K562 (cell line): ENCODE results near the gene SCG2. TPM values are rescaled to one million over a fixed set of nuclear protein-coding genes. Genes with fewer than 3 reads are reported as not detected.

Experiments used
- ATF1 ChIP-seq, 2 experiments: fragments of 450-650 bp in 1 of 2; IDR thresholded peaks; 2 replicates each; pipeline ENCODE4 v1.6.1; 2016; ENCODE audit warnings: missing compliant biosample characterization in 1 of 2, missing genetic modification characterization in 1 of 2
- BDP1 ChIP-seq: IDR thresholded peaks from 3 replicates; pipeline ENCODE4 v1.6.1; 2011; ENCODE audit not compliant: insufficient read length, insufficient read depth
- CBX2 ChIP-seq: fragments of 200-600 bp; sonication (generic); IDR thresholded peaks from one replicate; pipeline ENCODE4 v1.6.1; 2012; ENCODE audit warnings: mild to moderate bottlenecking, low read length, inconsistent platforms; ENCODE audit not compliant: insufficient read depth, poor library complexity, severe bottlenecking
- HDAC8 ChIP-seq: fragments of 450-650 bp; IDR thresholded peaks from 2 replicates; pipeline ENCODE4 v1.6.1; 2016; ENCODE audit warnings: mild to moderate bottlenecking, missing genetic modification characterization, moderate library complexity, missing compliant biosample characterization
- POLR2AphosphoS2 ChIP-seq: IDR thresholded peaks from 2 replicates; pipeline ENCODE4 v1.6.1; 2012; ENCODE audit warnings: low read length, improper control_type of control experiment
- PURB ChIP-seq: sonication (generic); formaldehyde crosslinking; IDR thresholded peaks from 2 replicates; pipeline ENCODE4 v1.9.0; 2021; ENCODE audit warnings: low read depth, mild to moderate bottlenecking, missing genetic modification reagents
- RCOR1 ChIP-seq, 2 experiments: IDR thresholded peaks; 2 replicates each; pipeline ENCODE4 v1.6.1; 2012; ENCODE audit warnings: low read depth in 2 of 2, low read length in 2 of 2, borderline replicate concordance in 1 of 2, improper control_type of control experiment in 1 of 2
- SMAD3 ChIP-seq: fragments of 450-650 bp; formaldehyde crosslinking; conservative IDR thresholded peaks from 2 replicates; pipeline ENCODE4 v1.4.0; 2020; ENCODE audit warnings: mild to moderate bottlenecking
- STAG1 ChIP-seq: sonication (generic); formaldehyde crosslinking; IDR thresholded peaks from 2 replicates; pipeline ENCODE4 v1.5.0; 2020; ENCODE audit warnings: missing genetic modification reagents, borderline replicate concordance
- ZNF274 ChIP-seq: IDR thresholded peaks from 2 replicates; pipeline ENCODE4 v1.6.1; 2011; ENCODE audit warnings: low read depth, mild to moderate bottlenecking, low read length, moderate library complexity, borderline replicate concordance
- ZNF408 ChIP-seq: fragments of 250-450 bp; sonication (Bioruptor Pico); IDR thresholded peaks from 2 replicates; pipeline ENCODE4 v1.4.0; 2020; ENCODE audit warnings: low read depth, mild to moderate bottlenecking, moderate library complexity
- polyA plus RNA-seq, 8 experiments: library from polyadenylated mRNA; depleted of rRNA in 4 of 8; stranded (reverse) in 5 of 8; unstranded in 3 of 8; fragments of >200 nt; fragmentation: Nextera tagmentation in 2 of 8; fragmentation: Illumina TruSeq in 1 of 8; extraction: Ambion mirVana in 2 of 8; extraction: Trizol in 1 of 8; gene quantifications; 2 replicates each; pipeline versions ENCODE4 v1.2.1 to v1.2.3, GENCODE V29; 2011 to 2014; ENCODE audit warnings: inconsistent platforms in 1 of 8, missing spikeins in 1 of 8
- total RNA-seq, 7 experiments: library from RNA; depleted of rRNA in 6 of 7; stranded (reverse); fragments of >200 nt in 6 of 7; fragmentation: Illumina TruSeq in 2 of 7; extraction: Trizol in 2 of 7; gene quantifications; 2 replicates each; pipeline versions ENCODE4 v1.2.1 to v1.2.3, GENCODE V29; 2011 to 2021; ENCODE audit warnings: low replicate concordance in 1 of 7
- TF ChIP-seq, protein P1 (sequence below), 3 experiments: fragments of 200-800 bp in 1 of 3; fragments of 250-450 bp in 1 of 3; fragments of 450-650 bp in 1 of 3; sonication (Bioruptor Pico) in 1 of 3; sonication (Bioruptor generic) in 1 of 3; formaldehyde crosslinking in 1 of 3; IDR thresholded peaks; 2 replicates each; pipeline versions ENCODE4 v1.6.1 to v1.8.0; 2016 to 2022; ENCODE audit warnings: mild to moderate bottlenecking in 2 of 3, missing genetic modification characterization in 2 of 3, missing compliant biosample characterization in 1 of 3, moderate library complexity in 1 of 3
- TF ChIP-seq, protein P2 (sequence below): fragments of 250-450 bp; sonication (Bioruptor Pico); IDR thresholded peaks from 2 replicates; pipeline ENCODE4 v1.8.0; 2022; ENCODE audit warnings: moderate library complexity, mild to moderate bottlenecking, inconsistent platforms
- TF ChIP-seq, protein P3 (sequence below): fragments of 450-650 bp; IDR thresholded peaks from 2 replicates; pipeline ENCODE4 v1.7.1; 2018; ENCODE audit warnings: mild to moderate bottlenecking, low read depth; ENCODE audit not compliant: partially characterized antibody
- TF ChIP-seq, protein P4 (sequence below), 2 experiments: fragments of 200-800 bp in 1 of 2; sonication (Bioruptor generic) in 1 of 2; sonication (generic) in 1 of 2; formaldehyde crosslinking in 1 of 2; IDR thresholded peaks in 1 of 2; conservative IDR thresholded peaks in 1 of 2; 2 replicates each; pipeline versions ENCODE4 v1.5.0 to v1.6.1; 2016 to 2020; ENCODE audit warnings: missing compliant biosample characterization in 1 of 2, missing genetic modification characterization in 1 of 2, missing genetic modification reagents in 1 of 2
- TF ChIP-seq, protein P5 (sequence below): sonication (generic); formaldehyde crosslinking; IDR thresholded peaks from 2 replicates; pipeline ENCODE4 v1.5.0; 2020; ENCODE audit warnings: missing genetic modification reagents
- TF ChIP-seq, protein P6 (sequence below): fragments of 250-450 bp; sonication (Bioruptor Pico); IDR thresholded peaks from 2 replicates; pipeline ENCODE4 v1.8.0; 2021; ENCODE audit warnings: borderline replicate concordance, mild to moderate bottlenecking, moderate library complexity; ENCODE audit not compliant: poor library complexity, severe bottlenecking

The SCG2 gene
- total and polyA plus RNA-seq, 9 of the 15 experiments (the other 6 are each of a cell fraction or from before 2014, with no cell fraction given) = 0.07 to 1.6 (median 1.1) TPM

DNA sequence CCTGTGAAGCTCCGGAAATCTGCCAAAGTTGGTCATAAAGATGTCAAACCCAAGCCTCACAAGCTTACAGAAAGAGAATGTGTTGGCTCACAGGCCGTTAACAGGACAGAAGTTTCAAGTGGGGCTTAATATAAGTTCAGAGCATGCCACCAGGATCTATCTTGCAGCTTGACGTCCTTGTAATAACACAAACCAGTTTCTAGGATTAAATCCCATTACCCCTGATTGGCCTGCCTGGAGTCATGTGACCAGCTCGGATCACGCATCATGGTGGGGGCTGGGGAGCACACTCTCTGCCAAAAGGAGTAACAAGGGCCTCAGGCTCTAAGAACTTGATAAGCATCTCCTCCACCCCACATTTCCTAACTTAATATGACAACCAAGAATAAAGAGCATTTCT, 38.9 kb upstream of the SCG2 start (continued):
- TF ChIP-seq BDP1 = no peak
- TF ChIP-seq SMAD3 = no peak
- no peak for TF ChIP-seq ATF1 (CRISPR knock-in tag; IDR thresholded peaks at IDR 0.05)
- peak; percentile 57 for TF ChIP-seq ATF1 (tag; IDR thresholded peaks at IDR 0.05)
- TF ChIP-seq, protein P1, sequence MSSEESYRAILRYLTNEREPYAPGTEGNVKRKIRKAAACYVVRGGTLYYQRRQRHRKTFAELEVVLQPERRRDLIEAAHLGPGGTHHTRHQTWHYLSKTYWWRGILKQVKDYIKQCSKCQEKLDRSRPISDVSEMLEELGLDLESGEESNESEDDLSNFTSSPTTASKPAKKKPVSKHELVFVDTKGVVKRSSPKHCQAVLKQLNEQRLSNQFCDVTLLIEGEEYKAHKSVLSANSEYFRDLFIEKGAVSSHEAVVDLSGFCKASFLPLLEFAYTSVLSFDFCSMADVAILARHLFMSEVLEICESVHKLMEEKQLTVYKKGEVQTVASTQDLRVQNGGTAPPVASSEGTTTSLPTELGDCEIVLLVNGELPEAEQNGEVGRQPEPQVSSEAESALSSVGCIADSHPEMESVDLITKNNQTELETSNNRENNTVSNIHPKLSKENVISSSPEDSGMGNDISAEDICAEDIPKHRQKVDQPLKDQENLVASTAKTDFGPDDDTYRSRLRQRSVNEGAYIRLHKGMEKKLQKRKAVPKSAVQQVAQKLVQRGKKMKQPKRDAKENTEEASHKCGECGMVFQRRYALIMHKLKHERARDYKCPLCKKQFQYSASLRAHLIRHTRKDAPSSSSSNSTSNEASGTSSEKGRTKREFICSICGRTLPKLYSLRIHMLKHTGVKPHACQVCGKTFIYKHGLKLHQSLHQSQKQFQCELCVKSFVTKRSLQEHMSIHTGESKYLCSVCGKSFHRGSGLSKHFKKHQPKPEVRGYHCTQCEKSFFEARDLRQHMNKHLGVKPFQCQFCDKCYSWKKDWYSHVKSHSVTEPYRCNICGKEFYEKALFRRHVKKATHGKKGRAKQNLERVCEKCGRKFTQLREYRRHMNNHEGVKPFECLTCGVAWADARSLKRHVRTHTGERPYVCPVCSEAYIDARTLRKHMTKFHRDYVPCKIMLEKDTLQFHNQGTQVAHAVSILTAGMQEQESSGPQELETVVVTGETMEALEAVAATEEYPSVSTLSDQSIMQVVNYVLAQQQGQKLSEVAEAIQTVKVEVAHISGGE (CRISPR knock-in tag; IDR thresholded peaks at IDR 0.05) = no peak
- TF ChIP-seq POLR2AphosphoS2 = no peak
- TF ChIP-seq STAG1 = no peak
- TF ChIP-seq, protein P2, sequence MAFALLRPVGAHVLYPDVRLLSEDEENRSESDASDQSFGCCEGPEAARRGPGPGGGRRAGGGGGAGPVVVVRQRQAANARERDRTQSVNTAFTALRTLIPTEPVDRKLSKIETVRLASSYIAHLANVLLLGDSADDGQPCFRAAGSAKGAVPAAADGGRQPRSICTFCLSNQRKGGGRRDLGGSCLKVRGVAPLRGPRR (CRISPR knock-in tag) = no peak
- no peak for TF ChIP-seq ZNF274
- TF ChIP-seq CBX2 = no peak
- no peak for TF ChIP-seq HDAC8
- no peak for TF ChIP-seq PURB (CRISPR knock-in tag)
- TF ChIP-seq, protein P3, sequence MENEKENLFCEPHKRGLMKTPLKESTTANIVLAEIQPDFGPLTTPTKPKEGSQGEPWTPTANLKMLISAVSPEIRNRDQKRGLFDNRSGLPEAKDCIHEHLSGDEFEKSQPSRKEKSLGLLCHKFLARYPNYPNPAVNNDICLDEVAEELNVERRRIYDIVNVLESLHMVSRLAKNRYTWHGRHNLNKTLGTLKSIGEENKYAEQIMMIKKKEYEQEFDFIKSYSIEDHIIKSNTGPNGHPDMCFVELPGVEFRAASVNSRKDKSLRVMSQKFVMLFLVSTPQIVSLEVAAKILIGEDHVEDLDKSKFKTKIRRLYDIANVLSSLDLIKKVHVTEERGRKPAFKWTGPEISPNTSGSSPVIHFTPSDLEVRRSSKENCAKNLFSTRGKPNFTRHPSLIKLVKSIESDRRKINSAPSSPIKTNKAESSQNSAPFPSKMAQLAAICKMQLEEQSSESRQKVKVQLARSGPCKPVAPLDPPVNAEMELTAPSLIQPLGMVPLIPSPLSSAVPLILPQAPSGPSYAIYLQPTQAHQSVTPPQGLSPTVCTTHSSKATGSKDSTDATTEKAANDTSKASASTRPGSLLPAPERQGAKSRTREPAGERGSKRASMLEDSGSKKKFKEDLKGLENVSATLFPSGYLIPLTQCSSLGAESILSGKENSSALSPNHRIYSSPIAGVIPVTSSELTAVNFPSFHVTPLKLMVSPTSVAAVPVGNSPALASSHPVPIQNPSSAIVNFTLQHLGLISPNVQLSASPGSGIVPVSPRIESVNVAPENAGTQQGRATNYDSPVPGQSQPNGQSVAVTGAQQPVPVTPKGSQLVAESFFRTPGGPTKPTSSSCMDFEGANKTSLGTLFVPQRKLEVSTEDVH = no peak
- TF ChIP-seq, protein P4, sequence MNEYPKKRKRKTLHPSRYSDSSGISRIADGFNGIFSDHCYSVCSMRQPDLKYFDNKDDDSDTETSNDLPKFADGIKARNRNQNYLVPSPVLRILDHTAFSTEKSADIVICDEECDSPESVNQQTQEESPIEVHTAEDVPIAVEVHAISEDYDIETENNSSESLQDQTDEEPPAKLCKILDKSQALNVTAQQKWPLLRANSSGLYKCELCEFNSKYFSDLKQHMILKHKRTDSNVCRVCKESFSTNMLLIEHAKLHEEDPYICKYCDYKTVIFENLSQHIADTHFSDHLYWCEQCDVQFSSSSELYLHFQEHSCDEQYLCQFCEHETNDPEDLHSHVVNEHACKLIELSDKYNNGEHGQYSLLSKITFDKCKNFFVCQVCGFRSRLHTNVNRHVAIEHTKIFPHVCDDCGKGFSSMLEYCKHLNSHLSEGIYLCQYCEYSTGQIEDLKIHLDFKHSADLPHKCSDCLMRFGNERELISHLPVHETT (CRISPR knock-in tag; conservative IDR thresholded peaks at IDR 0.05 in 1 of 2, IDR thresholded peaks at IDR 0.05 in 1 of 2) = no peak
- TF ChIP-seq ZNF408 (CRISPR knock-in tag) = no peak
- TF ChIP-seq RCOR1 (IDR thresholded peaks at IDR 0.05; ENCODE audit: borderline replicate concordance in 1 of 2, low read depth in 2 of 2, low read length in 2 of 2) = peak in 1 of 2 experiments; percentile 44; a peak in 1 of 4 replicates
- TF ChIP-seq, protein P5, sequence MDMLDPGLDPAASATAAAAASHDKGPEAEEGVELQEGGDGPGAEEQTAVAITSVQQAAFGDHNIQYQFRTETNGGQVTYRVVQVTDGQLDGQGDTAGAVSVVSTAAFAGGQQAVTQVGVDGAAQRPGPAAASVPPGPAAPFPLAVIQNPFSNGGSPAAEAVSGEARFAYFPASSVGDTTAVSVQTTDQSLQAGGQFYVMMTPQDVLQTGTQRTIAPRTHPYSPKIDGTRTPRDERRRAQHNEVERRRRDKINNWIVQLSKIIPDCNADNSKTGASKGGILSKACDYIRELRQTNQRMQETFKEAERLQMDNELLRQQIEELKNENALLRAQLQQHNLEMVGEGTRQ (CRISPR knock-in tag) = peak; percentile 85
- TF ChIP-seq, protein P6, sequence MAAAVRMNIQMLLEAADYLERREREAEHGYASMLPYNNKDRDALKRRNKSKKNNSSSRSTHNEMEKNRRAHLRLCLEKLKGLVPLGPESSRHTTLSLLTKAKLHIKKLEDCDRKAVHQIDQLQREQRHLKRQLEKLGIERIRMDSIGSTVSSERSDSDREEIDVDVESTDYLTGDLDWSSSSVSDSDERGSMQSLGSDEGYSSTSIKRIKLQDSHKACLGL (CRISPR knock-in tag) = no peak
